ENCODE results near the gene SERPINA3.
"Not testable (repeated sequence)": the region's sequence is repeated elsewhere in the genome, so short reads cannot be mapped to it uniquely, and the experiment has no call there.

DNA sequence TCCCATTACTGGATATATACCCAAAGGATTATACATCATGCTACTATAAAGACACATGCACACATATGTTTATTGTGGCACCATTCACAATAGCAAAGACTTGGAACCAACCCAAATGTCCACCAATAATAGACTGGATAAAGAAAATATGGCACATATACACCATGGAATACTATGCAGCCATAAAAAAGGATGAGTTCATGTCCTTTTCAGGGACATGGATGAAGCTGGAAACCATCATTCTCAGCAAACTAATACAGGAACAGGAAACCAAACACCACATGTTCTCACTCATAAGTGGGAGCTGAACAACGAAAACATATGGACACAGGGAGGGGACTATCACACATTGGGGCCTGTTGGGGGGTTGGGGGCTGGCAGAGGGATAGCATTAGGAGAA, 3.2 kb upstream of the SERPINA3 start:
- not testable (repeated sequence) for TF ChIP-seq POLR2A (IDR thresholded peaks at IDR 0.05)
- TF ChIP-seq, protein P1, sequence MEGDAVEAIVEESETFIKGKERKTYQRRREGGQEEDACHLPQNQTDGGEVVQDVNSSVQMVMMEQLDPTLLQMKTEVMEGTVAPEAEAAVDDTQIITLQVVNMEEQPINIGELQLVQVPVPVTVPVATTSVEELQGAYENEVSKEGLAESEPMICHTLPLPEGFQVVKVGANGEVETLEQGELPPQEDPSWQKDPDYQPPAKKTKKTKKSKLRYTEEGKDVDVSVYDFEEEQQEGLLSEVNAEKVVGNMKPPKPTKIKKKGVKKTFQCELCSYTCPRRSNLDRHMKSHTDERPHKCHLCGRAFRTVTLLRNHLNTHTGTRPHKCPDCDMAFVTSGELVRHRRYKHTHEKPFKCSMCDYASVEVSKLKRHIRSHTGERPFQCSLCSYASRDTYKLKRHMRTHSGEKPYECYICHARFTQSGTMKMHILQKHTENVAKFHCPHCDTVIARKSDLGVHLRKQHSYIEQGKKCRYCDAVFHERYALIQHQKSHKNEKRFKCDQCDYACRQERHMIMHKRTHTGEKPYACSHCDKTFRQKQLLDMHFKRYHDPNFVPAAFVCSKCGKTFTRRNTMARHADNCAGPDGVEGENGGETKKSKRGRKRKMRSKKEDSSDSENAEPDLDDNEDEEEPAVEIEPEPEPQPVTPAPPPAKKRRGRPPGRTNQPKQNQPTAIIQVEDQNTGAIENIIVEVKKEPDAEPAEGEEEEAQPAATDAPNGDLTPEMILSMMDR (IDR thresholded peaks at IDR 0.05): not testable (repeated sequence)

Data from testis (tissue), 2 donors.